ENCODE measurements around the gene SPIRE2.

The SPIRE2 gene

DNA sequence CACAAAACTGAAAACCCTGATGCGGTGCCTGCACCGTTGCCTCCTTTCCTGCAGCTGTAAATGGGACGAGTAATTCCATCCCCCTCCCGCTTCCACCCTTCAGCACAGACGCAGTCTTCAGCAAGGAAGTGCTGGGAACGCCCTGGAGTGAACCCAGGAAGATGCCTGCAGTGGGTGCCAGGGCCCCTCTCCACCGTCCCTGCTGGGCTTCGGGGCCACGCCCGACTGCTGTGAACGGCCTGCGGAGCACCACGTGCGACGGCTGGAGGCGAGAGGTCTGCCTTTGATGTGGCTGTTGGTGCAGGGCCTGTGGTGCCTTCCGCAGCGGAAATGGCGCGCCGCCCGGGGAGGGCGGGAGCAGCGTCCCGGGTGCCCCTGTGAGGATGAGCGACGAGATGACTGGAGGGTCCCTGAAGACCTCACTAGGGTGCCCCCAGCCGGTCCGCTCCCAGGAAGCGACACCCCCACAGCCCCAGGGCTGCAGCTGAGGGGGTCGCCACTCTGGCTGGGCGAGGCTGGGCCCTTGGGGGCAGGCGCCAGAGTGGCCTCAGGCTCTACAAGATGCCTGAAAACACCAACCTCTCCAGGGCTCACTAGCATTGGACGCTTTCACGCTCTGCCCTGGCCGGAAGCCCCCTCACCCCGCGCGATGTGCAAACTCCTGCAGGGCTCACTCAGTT is 89.6 kb downstream of the SPIRE2 start:
- DNase-seq = peak; percentile 80 to 86

DNA sequence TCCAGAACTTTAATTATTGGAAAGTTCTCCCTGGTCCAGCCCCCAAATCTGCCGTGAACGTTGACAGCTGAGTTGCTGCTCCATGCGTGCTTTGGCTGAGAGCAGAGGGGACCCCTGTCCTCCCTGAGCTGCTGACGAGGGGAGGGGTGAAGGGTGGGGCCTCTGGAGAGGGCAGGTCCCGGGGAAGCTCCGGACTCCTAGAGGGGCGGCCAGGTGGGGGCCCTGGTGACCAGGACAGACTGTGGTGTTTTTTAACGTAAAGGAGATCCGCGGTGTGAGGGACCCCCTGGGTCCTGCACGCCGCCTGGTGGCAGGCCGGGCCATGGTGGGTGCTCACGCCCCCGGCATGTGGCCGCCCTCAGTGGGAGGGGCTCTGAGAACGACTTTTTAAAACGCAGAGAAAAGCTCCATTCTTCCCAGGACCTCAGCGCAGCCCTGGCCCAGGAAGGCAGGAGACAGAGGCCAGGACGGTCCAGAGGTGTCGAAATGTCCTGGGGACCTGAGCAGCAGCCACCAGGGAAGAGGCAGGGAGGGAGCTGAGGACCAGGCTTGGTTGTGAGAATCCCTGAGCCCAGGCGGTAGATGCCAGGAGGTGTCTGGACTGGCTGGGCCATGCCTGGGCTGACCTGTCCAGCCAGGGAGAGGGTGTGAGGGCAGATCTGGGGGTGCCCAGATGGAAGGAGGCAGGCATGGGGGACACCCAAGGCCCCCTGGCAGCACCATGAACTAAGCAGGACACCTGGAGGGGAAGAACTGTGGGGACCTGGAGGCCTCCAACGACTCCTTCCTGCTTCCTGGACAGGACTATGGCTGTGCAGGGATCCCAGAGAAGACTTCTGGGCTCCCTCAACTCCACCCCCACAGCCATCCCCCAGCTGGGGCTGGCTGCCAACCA is 90.4 kb downstream of the SPIRE2 start, which contains the start of gene MC1R:
TSS of gene MC1R (plus strand) at position 410 of the 895 bp plus-strand sequence. CDS start at position 807, 397 bp downstream.
- DNase-seq = no peak

DNA sequence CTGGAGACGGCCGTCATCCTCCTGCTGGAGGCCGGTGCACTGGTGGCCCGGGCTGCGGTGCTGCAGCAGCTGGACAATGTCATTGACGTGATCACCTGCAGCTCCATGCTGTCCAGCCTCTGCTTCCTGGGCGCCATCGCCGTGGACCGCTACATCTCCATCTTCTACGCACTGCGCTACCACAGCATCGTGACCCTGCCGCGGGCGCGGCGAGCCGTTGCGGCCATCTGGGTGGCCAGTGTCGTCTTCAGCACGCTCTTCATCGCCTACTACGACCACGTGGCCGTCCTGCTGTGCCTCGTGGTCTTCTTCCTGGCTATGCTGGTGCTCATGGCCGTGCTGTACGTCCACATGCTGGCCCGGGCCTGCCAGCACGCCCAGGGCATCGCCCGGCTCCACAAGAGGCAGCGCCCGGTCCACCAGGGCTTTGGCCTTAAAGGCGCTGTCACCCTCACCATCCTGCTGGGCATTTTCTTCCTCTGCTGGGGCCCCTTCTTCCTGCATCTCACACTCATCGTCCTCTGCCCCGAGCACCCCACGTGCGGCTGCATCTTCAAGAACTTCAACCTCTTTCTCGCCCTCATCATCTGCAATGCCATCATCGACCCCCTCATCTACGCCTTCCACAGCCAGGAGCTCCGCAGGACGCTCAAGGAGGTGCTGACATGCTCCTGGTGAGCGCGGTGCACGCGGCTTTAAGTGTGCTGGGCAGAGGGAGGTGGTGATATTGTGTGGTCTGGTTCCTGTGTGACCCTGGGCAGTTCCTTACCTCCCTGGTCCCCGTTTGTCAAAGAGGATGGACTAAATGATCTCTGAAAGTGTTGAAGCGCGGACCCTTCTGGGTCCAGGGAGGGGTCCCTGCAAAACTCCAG is 91.5 kb downstream of the SPIRE2 start:
- DNase-seq = no peak

DNA sequence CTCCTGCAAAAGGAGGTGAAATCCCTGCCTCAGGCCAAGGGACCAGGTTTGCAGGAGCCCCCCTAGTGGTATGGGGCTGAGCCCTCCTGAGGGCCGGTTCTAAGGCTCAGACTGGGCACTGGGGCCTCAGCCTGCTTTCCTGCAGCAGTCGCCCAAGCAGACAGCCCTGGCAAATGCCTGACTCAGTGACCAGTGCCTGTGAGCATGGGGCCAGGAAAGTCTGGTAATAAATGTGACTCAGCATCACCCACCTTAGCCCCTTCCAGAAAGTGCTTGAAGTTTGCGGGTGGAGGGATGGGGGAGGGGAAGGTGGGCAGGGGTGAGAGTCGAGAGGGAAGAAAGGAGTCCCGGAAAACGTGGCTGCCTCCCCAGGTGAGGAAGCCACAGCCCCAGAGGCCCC is 92.4 kb downstream of the SPIRE2 start:
- DNase-seq = no peak

Measured in AML-193 (cell line).